Measurements from ENCODE around the gene AGAP1.

GRCh38 chr2:235719146-235719942 is 225.5 kb downstream of the AGAP1 start:
- TF ChIP-seq CTCF (IDR thresholded peaks at IDR 0.05): no peak
- no peak for TF ChIP-seq POLR2A (IDR thresholded peaks at IDR 0.05)

Measured in uterus (tissue), 2 donors.